ENCODE results near the gene WDPCP. TPM values are rescaled to one million over a fixed set of nuclear protein-coding genes. Genes with fewer than 3 reads are reported as not detected.

Gene WDPCP
- total RNA-seq, 1 donor from 2014 or later: 30.7 TPM

DNA sequence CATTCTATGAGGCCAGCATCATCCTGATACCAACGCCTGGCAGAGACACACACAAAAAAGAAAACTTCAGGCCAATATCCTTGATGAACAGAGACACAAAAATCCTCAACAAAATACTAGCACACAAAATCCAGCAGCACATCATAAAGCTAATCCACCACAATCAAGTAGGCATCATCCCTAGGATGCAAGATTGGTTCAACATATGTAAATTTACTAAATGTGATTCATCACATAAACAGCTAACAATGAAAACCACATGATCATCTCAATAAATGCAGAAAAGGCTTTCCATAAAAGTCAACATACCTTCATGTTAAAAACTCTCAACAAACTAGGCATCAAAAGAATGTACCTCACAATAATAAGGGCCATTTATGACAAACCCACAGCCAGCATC, 65.3 kb downstream of the WDPCP start:
- TF ChIP-seq, protein P1, sequence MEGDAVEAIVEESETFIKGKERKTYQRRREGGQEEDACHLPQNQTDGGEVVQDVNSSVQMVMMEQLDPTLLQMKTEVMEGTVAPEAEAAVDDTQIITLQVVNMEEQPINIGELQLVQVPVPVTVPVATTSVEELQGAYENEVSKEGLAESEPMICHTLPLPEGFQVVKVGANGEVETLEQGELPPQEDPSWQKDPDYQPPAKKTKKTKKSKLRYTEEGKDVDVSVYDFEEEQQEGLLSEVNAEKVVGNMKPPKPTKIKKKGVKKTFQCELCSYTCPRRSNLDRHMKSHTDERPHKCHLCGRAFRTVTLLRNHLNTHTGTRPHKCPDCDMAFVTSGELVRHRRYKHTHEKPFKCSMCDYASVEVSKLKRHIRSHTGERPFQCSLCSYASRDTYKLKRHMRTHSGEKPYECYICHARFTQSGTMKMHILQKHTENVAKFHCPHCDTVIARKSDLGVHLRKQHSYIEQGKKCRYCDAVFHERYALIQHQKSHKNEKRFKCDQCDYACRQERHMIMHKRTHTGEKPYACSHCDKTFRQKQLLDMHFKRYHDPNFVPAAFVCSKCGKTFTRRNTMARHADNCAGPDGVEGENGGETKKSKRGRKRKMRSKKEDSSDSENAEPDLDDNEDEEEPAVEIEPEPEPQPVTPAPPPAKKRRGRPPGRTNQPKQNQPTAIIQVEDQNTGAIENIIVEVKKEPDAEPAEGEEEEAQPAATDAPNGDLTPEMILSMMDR (IDR thresholded peaks at IDR 0.05; ENCODE audit: unreplicated experiment): no peak
- Mint-ChIP-seq H3K9me3 (peaks cover 53% of the 10 kb centered on the region), H3K36me3 (peaks cover 36% of the 10 kb centered on the region), H3K4me3 (no peak overlapping the region), H3K27me3 (ENCODE audit: low read depth) (no peaks in the 10 kb centered on the region), H3K27ac (no peak overlapping the region), H3K4me1 (no peaks in the 10 kb centered on the region)
- no peak for DNase-seq (ENCODE audit: low spot score in 2 of 2, unreplicated experiment in 2 of 2)

GRCh38 chr2:63520793-63521192, 67.5 kb downstream of the WDPCP start:
- DNase-seq (ENCODE audit: low spot score in 2 of 2, unreplicated experiment in 2 of 2): no peak
- Mint-ChIP-seq H3K4me1 (no peaks in the 10 kb centered on the region), H3K4me3 (no peak overlapping the region), H3K9me3 (peaks cover 57% of the 10 kb centered on the region), H3K36me3 (peaks cover 36% of the 10 kb centered on the region), H3K27ac (no peak overlapping the region), H3K27me3 (ENCODE audit: low read depth) (no peaks in the 10 kb centered on the region)
- TF ChIP-seq, protein P1 (IDR thresholded peaks at IDR 0.05; ENCODE audit: unreplicated experiment): no peak

DNA sequence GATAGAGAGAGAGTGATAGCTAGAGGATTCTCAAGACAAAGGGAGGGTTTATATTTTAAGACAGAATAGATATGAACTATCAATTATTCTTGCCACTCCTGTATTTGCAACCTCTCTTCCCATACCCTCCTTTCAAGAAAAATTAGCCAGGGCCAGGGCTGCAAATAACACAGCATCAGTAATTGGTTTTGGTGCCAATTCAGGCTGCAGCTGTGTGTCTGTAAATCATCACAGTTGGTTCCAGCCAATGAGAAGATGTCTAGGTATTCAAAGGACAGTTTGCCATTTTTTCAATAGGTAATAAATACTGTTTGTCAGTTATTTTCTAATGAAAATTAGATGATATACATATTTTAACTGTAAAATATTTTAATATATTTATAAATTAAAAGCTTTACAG, 73.5 kb downstream of the WDPCP start:
- H3K9me3 Mint-ChIP-seq: peaks cover 37% of the 10 kb centered on the region
- H3K27me3 Mint-ChIP-seq (ENCODE audit: low read depth): no peaks in the 10 kb centered on the region
- TF ChIP-seq, protein P1 (IDR thresholded peaks at IDR 0.05; ENCODE audit: unreplicated experiment): no peak
- H3K27ac Mint-ChIP-seq: no peak overlapping the region
- H3K4me1 Mint-ChIP-seq: no peaks in the 10 kb centered on the region
- H3K4me3 Mint-ChIP-seq: no peak overlapping the region
- peaks cover 22% of the 10 kb centered on the region for H3K36me3 Mint-ChIP-seq
- DNase-seq (ENCODE audit: low spot score in 2 of 2, unreplicated experiment in 2 of 2): no peak

DNA sequence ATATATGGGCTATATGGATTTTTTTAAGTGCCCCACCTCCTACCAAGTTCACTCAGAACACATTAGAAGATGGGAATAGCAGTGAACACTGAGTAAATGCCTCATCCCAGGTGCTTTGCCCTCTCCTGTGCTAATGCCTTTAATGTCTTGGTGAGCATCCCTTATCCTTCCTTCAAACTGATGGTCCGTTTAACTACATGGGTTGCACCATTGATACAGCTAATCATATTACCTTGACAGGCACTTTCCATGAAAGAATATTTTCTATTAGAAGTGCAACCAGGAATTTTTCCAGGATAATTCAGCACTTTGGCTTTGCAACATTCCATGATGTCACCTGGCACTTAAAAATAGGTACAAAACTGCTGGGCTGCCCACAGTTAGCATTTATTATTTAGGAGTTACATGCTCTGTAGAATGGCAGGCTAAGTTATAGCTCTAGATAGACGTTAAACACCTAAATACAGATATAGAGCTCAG, 74.0 kb downstream of the WDPCP start:
- H3K4me1 Mint-ChIP-seq: no peaks in the 10 kb centered on the region
- TF ChIP-seq, protein P1 (IDR thresholded peaks at IDR 0.05; ENCODE audit: unreplicated experiment): no peak
- peaks cover 23% of the 10 kb centered on the region for H3K36me3 Mint-ChIP-seq
- no peak overlapping the region for H3K27ac Mint-ChIP-seq
- H3K9me3 Mint-ChIP-seq: peaks cover 37% of the 10 kb centered on the region
- H3K4me3 Mint-ChIP-seq: no peak overlapping the region
- no peak for DNase-seq (ENCODE audit: low spot score in 2 of 2, unreplicated experiment in 2 of 2)
- no peaks in the 10 kb centered on the region for H3K27me3 Mint-ChIP-seq (ENCODE audit: low read depth)

DNA sequence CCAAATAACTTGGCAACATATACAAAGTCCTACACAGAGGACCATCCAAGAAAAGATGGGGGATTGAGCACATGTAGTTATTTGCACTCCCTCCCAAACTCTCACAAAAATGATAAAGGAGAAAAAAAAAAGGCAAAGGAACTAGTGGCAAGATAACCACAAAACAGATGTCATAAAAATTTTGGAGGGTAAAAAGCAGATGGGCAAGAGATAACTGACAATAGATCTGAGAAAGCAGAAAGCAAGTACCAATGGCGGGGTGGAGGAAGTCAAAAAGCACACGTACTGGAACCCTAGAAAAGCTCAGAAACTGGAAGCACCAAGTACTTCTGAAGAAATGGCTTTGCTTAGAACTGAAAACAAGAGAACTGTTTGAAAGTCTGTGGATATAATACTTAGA, 82.0 kb downstream of the WDPCP start:
- peaks cover 36% of the 10 kb centered on the region for H3K36me3 Mint-ChIP-seq
- no peak for DNase-seq (ENCODE audit: low spot score in 2 of 2, unreplicated experiment in 2 of 2)

More for the DNA sequence above, 82.0 kb downstream of the WDPCP start:
- Mint-ChIP-seq H3K27me3 (ENCODE audit: low read depth) (no peaks in the 10 kb centered on the region), H3K9me3 (peaks cover 44% of the 10 kb centered on the region), H3K27ac (no peak overlapping the region), H3K4me1 (peaks cover 6% of the 10 kb centered on the region), H3K4me3 (no peak overlapping the region)
- TF ChIP-seq, protein P1 (IDR thresholded peaks at IDR 0.05; ENCODE audit: unreplicated experiment): no peak

All from mesothelial cell of epicardium (in vitro differentiated cells).